BE2C (cell line): Measurements from ENCODE around the gene UBE4A.

Experiments
- DNase-seq: peaks from one replicate; pipeline ENCODE4 v3.0.0-alpha.2; 2020
- H3K27me3 ChIP-seq: fragments of 250-450 bp; sonication (Bioruptor Pico); 2 replicates; pipeline ENCODE4 v1.5.1; 2020; ENCODE audit warnings: mild to moderate bottlenecking
- H3K36me3 ChIP-seq: fragments of 250-450 bp; sonication (Bioruptor Pico); 2 replicates; pipeline ENCODE4 v1.5.1; 2020; ENCODE audit warnings: mild to moderate bottlenecking
- H3K4me1 ChIP-seq: fragments of 250-450 bp; sonication (Bioruptor Pico); 2 replicates; pipeline ENCODE4 v1.5.1; 2020
- H3K4me3 ChIP-seq: 2 replicates; pipeline ENCODE4 v1.5.1; 2011; ENCODE audit warnings: low read depth, low read length
- H3K9me3 ChIP-seq: fragments of 250-450 bp; sonication (Bioruptor Pico); 2 replicates; pipeline ENCODE4 v1.5.1; 2020
- CTCF ChIP-seq: IDR thresholded peaks from 2 replicates; pipeline ENCODE4 v1.5.1; 2012; ENCODE audit warnings: mild to moderate bottlenecking, low read depth, low read length

Gene UBE4A

DNA sequence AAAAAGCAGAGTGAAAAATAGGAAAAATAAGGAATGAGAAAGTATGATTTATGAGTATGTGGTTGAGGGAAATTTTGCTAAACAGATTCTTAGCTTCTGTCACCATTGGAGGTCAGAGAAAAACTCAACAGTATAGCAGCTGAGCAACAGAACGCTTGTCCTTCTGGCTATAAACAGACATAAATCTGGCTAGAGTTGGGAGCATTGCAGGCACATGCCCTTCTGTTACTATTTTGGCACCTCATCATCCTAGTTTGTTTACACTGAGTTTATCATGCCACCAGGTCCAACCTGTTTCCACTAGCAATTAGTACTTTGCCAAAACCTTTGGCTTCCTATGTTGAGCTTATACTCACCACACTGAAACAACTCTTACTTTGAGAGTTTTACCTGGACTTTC is 6.9 kb downstream of the UBE4A start:
- H3K4me1 ChIP-seq, result no peaks in the 10 kb centered on the region
- H3K27me3 ChIP-seq, result no peaks in the 10 kb centered on the region
- no peaks in the 10 kb centered on the region for H3K9me3 ChIP-seq
- no peak overlapping the region for H3K4me3 ChIP-seq
- DNase-seq, result no peak
- TF ChIP-seq CTCF, result no peak
- peaks cover 43% of the 10 kb centered on the region for H3K36me3 ChIP-seq

- TF ChIP-seq CTCF, result no peak
- Histone ChIP-seq H3K4me3 (no peak overlapping the region), H3K27me3 (no peaks in the 10 kb centered on the region), H3K36me3 (peaks cover 70% of the 10 kb centered on the region), H3K4me1 (no peaks in the 10 kb centered on the region), H3K9me3 (no peaks in the 10 kb centered on the region)
- no peak for DNase-seq
Observed at GRCh38 chr11:118370774-118371173, 11.4 kb downstream of the UBE4A start.

DNA sequence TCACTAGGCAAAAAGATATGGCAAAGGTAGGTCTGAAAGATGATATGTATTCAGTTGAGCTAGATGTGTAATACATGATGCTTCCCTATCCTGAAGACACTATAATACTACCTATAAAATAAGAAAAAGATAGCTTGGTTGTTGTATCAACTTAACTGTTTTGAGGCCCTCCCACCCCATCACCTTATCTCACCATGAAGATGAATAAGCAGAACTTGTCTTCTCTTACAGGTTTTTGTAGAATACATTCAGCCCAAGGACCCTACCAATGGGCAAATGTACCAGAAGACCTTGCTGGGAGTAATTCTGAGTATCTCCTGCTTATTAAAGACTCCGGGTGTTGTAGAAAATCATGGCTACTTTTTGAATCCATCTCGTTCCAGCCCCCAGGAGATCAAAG is 13.9 kb downstream of the UBE4A start:
- no peaks in the 10 kb centered on the region for H3K27me3 ChIP-seq
- H3K36me3 ChIP-seq, result peaks cover 67% of the 10 kb centered on the region
- no peak overlapping the region for H3K4me3 ChIP-seq
- no peaks in the 10 kb centered on the region for H3K9me3 ChIP-seq
- no peaks in the 10 kb centered on the region for H3K4me1 ChIP-seq
- TF ChIP-seq CTCF, result no peak
- no peak for DNase-seq

DNA sequence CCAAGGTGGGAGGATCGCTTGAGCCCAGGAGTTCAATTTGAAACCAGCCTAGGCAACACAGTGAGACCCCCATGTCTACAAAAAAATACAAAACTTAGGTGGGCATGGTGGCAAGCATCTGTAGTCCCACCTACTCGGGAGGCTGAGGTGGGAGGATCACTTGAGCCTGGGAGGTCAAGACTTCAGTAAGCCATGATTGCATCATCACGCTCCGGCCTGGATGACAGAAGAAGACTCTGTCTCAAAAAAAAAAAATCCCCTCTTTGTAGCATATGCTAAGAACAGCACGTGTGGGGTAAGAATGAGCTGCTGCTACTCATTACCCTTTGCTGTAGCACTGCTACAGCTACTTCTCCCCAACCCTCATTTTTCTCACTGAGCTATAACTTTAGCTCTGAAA is 14.5 kb downstream of the UBE4A start:
- Histone ChIP-seq H3K9me3 (no peaks in the 10 kb centered on the region), H3K27me3 (no peaks in the 10 kb centered on the region), H3K4me1 (no peaks in the 10 kb centered on the region), H3K36me3 (peaks cover 67% of the 10 kb centered on the region), H3K4me3 (no peak overlapping the region)
- DNase-seq, result no peak
- no peak for TF ChIP-seq CTCF

DNA sequence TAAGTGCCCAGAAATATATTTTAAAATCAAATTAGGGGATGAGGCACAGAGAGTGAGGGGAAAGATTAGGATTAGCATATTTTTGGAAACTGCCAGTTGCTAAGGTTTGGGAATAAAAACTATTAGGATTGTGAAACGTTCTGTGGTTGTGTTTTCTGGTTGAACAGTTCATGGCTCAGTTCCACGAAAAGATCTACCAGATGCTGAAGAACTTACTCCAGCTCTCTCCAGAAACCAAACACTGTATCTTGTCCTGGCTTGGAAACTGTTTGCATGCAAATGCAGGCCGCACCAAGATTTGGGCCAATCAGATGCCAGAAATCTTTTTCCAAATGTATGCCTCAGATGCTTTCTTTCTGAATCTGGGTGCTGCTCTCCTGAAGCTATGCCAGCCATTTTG is 15.3 kb downstream of the UBE4A start:
- Histone ChIP-seq H3K9me3 (no peaks in the 10 kb centered on the region), H3K27me3 (no peaks in the 10 kb centered on the region), H3K4me3 (no peak overlapping the region), H3K36me3 (peaks cover 64% of the 10 kb centered on the region), H3K4me1 (no peaks in the 10 kb centered on the region)
- no peak for TF ChIP-seq CTCF
- DNase-seq, result no peak

DNA sequence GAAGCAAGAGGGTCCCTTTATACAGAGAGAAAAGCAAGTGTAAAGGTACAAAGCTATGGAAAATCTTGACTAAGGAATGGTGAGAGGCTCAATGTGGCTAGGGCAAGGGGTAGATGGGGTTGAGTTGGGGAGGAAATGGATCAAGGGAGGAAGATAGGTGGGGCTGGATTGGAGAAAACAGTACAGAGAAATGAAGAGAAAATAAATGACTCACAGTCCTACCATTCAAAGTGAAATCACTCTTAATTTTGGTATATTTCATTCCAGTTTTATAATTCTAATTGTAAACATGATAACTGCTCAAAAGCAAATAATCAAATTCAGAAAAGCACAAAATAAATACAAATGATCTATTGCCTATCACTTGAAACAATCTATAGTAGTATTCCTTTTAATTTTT is 16.6 kb downstream of the UBE4A start:
- Histone ChIP-seq H3K4me1 (no peaks in the 10 kb centered on the region), H3K4me3 (no peak overlapping the region), H3K36me3 (peaks cover 58% of the 10 kb centered on the region), H3K9me3 (no peaks in the 10 kb centered on the region), H3K27me3 (no peaks in the 10 kb centered on the region)
- no peak for DNase-seq
- no peak for TF ChIP-seq CTCF
